ENCODE measurements around the gene ANXA2.
A peak's percentile ranks its signal among the peaks of the same experiment; 100 is the strongest.
"Not testable (repeated sequence)": the region's sequence is repeated elsewhere in the genome, so short reads cannot be mapped to it uniquely, and the experiment has no call there.

Gene ANXA2

DNA sequence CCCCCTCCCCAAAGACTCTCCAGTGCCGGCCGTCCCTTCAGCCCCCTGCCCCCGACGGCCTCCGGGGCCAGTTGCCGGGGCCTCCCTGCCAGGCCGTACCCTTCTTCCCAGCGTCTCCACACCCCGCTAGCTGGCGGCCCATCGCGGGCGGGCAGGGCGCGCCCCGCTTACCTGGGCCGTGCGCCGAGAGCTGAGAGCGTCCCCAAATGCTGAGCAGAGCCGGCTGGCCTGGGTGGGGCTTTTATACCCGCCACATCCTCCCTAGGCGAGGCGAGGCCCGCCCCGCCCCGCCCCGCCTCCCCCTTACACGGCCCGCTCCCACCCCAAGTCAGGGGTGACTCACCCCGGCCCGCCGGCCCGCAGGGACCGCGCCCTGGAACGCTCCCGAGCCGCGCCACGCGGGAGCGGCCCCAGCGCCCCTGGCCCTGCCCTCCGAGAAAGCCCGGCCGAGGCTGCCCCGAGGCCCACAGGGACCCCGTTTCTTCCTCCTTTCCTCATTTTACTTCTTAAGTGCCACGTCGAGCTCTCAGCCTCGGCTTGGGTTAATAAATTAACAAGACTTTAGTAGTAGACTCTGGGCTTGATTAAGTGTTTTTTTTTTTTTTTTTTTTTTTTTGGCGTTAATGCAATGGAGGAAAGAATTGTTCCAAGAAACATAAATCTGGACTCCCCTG is at the start of gene ANXA2:
ANXA2 (minus strand) TSS at position 215 of the 674 bp plus-strand sequence. CDS start 11,911 bp downstream, outside the sequence.
- peak; percentile 86 for DNase-seq (ENCODE audit: low spot score)

DNA sequence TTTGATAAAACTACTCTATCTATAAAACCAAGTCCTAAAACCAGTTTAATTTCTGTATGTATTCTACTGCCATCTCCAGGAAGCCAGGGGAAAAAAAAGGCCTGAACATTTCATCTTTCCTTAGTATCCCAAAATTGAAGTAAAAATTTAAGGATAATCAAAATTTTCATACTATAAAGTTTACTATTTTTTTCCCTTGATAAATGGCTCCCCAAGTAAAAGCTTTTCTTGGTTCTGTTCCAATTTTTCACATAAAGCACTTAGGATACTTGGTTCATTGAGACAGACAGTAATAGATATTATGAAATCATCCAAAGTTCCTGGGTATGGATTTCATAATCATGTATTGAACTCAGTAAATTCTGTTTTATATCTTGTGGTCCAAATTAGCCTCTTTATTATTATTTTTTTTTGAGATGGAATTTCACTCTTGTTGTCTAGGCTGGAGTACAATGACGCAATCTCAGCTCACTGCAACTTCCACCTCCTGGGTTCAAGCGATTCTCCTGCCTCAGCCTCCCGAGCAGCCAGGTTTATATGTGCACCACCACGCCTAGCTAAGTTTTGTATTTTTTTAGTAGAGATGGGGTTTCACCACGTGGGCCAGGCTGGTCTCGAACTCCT is 46.6 kb upstream of the ANXA2 start:
- DNase-seq (ENCODE audit: low spot score): peak; percentile 32

DNA sequence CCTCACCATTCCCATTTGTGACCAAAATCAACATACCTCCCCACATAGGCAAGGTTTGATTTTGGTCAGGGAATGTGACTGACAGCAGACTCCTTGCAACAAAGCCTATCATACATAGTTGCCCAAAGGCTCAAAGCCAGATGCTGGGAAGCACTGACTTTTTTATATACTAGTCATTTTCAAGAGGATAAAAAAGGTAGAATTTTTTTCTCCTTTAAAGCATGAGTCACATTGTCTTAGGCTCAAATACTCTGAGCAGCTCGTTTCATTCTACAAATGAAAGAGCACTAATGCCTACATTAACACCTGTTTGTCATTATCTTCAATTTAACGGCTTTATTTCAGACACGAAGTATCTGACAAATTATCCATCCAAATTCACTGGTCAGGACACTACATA is 45.0 kb upstream of the ANXA2 start:
- no peak for DNase-seq (ENCODE audit: low spot score)

DNA sequence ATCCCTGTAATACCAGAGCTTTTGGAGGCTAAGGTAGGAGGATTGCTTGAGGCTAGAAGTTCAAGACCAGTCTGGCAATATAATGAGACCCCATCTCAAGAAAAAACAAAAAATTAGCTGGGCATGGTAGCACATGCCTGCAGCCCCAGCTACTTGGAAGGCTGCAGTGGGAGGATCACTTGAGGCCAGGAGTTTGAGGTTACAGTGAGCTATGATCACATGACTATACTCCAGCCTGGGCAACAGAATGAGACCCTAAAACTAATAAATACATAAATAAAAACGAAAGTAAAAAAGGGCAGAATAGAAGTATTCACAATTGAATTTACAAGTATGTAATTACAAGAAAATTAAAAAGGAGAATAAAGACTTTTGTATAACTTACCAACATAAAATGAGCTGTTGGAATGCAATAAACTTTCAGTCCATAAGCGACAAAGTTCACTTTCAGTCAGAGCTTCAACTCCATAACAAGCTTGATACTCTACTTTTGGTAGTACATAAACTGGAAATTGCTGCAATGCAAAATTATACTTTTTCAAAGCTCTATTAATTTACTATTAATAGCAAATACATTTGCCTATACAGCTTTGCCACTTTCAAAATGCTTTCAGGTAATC is 44.4 kb upstream of the ANXA2 start:
- DNase-seq (ENCODE audit: low spot score): no peak

DNA sequence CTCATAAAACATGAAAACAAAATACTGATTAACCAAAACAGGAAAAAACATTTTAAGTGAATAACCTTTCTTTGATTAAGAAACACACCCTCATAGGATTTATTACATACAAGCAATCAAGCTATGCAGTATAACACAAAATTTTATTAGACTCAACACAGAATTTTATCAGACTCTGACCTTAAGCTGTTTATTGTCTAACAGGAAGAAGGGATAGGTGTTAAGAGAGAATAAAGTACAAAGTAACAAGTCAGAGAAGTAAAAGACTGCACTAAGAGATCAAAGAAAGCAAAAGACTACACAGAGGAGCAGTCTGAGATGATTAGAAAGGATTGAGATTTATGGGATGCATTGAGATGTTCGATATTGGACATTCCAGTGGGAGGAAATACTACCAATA is 43.5 kb upstream of the ANXA2 start:
- no peak for DNase-seq (ENCODE audit: low spot score)

DNA sequence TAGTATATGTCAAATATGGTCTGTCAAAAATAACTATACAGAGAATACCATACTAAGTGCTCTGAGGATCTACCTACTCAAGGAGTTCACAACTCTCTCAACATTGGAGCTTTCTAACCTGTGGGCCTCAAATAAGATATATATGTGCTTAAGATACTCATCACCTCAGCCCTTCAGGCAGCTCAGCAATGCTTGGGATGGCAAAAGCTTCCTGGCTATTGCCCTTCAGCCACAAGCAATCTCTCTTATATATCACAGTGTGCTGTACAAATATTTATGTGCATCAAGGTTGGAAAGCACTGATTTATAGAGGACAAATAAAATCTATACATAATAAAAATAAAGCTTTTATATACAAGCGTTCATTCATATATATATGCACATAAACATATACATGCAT is 40.9 kb upstream of the ANXA2 start:
- DNase-seq (ENCODE audit: low spot score): no peak

DNA sequence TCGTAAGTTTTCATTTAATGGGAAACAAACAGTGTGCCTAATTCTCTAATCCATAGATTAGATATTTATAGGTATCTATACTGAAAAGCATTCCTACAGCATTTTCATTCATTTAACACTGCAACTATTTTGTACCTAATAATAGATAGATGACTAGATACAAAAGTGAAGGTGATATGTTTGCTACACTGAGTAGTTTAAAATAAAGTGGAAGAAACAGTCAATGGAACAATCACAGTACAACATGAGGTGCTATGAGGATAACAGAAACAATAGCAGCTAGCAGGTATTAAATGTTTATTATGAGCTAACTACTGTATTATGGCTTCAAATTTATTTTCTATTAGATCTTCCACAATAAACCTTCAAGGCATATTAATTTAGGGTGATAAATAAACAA is 31.1 kb upstream of the ANXA2 start:
- no peak for DNase-seq (ENCODE audit: low spot score)

DNA sequence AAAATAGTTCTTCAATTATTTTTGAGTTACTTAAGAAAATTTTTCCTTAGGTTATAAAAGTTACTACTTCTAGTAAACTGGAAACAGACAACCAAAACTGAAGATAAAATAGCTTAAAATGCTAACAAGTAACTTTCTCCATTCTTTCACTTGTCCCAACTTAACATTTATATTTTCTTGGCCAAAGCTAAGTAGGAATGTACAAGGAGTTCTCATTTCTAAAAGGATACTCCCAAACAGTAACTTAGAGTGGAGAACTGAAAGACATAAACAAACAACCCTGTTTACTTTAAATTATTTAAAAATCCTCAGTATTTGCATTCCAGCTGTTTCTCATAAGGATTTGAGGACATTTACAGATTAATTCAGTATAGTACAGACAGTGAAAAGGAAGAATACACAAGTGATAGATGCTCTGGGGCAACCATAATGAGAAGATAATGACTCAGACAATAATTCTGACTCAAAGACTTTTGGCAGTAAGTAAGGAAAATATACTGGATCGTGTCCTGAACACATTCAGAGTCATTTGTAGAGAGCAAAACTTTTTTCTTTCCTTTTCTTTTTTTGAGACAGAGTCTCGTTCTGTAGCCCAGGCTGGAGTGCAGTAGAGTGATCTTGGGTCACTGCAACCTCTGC is 29.2 kb upstream of the ANXA2 start:
- no peak for DNase-seq (ENCODE audit: low spot score)

DNA sequence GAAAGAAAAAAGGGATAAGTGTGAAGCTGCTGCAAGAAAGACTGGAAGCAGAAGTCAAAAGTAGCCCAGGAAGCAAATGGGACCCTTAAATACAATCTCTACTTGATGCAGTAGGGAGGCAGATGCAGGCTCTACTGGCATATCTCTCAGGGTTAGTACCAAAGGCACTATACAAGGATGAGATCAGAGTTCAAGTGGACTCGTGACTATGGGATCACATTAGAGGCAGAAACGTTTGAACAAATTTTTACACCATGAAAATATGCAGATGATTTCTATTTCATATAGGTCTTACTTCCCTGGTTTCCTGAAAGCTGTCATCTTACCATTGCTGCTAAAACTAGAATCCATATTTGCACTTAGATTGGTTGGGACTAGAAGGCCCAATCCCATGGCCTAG is 27.7 kb upstream of the ANXA2 start:
- DNase-seq (ENCODE audit: low spot score): no peak

DNA sequence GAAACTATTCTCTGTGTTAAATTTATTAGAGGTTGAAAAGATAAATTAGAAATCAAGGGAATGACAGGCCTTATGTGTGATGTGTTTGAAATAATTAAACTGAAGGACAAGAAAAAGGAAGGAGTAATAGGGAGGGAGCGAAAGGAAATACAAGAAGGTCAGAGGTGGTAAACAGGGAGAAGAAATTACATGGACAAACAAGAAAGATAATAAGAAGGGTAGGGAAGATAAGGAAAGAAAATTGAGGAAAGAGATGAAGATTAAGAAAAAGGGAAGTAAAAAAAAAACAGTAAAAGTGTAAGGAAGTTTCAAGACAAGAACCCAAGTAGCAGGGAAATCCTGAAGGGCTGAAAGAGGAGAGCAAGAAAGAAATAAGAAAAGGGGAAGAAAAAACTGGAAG is 26.2 kb upstream of the ANXA2 start:
- DNase-seq (ENCODE audit: low spot score): no peak

DNA sequence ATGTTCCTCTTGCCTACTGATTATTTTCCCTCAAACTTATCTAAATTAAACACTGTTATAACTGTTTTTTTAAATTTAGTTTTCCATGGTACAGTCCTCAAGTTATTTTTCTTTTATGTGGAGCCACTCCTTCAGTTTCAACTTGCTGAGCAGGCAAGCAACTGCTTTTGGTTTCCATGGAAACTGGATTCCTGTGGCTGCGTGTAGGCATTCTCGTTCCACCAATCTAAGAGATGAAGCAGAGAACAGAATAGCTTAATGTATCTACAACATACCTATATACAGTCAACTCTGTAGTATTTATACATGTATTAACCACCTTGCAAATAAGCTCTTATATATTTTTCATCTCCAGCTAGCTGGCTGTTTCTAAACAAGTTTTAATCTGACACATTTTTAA is 25.8 kb upstream of the ANXA2 start:
- peak; percentile 88 for DNase-seq (ENCODE audit: low spot score)

DNA sequence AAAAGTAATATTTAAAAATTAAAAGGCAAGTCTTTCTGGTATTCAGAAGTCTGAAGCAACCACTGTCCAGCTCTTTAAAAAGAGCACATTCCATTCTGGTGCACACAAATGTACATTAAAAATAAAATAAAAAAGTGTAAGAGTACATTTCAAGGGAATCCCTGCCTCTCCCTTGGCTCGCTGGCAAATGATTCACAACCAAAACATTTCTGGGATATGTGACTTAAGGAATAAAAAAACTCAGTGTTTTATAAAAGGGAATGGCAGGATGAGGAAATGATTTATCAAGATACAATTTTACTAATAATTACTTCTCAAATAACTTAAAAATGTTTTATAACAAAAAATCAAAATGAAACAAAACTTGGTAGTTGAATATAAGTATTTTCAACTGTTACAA is 23.8 kb upstream of the ANXA2 start:
- DNase-seq (ENCODE audit: low spot score): no peak

DNA sequence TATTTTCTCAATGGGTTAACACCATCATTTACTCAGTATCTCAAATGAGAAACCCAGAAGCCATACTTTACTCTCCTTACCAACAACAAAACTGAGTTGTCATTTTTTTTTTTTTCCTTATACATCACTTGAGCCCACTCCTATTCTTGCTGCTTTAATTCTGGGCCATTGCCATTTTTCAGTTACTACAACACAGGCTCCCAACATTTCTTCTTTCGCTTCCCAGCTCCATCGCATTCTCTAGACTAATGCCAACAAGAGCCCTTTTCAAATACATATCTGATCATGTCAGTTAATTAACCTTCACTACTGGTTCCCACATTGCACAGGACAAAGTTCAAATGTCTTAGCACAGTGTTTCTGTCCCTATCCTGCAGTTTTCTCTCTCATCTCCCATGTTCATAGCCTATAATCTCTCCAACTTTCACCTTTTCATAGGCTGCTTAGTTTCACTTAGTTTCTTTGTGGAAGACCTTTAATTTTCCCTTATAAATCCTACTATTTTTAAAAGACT is 22.5 kb upstream of the ANXA2 start:
- DNase-seq (ENCODE audit: low spot score): no peak

DNA sequence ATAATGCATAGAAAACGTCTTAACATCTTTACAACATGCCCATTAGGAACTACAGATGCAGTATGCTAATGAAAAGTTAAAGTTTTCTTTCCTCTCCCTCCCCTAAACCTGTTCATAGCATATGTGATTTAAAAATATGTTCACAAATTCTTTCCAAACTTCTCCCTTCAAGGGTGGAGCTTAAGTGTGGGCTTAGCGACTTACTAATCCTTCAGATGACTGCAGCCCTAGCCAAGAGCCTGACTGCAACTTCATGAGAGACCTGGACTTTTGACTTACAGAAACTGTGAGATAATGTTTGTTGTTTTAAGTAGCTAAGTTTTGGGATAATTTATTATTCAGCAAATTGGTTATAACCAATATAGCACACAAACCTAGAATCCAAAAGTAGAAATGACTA is 22.0 kb upstream of the ANXA2 start:
- DNase-seq (ENCODE audit: low spot score): no peak

DNA sequence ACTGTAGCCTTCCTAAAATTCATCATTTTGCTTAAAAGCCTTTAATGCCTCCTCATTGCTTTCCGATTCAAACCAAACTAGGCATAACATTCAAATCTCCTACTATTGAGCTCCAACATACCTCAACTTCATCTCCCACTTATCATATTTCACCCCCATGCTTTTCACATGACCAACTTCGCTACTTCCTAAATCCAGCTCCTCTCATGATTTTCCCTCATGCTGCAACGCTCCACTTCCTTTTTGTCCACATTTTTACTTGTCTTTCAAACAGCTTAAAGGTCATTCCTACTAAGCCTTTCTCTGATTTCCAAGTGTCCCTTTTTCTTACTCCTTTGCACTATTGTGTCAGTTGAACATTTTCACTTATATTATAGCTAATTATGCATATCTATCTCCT is 20.3 kb upstream of the ANXA2 start:
- no peak for DNase-seq (ENCODE audit: low spot score)

DNA sequence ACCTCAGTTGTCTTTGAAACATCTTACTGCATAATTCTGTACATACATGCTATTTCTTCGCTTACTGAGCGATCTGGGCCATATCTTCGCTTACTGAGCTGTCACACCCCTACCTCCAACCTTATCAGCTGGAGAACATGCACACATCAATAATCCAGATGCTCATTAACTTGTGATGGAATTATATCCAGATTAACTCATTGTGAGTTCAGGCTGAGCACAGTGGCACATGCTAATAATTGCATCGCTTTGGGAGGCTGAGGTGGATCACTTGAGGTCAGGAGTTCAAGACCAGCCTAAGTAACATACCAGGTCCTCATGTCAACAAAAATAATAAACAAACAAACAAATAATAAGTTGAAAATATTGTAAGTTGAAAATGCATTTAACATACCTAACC is 19.3 kb upstream of the ANXA2 start:
- no peak for DNase-seq (ENCODE audit: low spot score)

DNA sequence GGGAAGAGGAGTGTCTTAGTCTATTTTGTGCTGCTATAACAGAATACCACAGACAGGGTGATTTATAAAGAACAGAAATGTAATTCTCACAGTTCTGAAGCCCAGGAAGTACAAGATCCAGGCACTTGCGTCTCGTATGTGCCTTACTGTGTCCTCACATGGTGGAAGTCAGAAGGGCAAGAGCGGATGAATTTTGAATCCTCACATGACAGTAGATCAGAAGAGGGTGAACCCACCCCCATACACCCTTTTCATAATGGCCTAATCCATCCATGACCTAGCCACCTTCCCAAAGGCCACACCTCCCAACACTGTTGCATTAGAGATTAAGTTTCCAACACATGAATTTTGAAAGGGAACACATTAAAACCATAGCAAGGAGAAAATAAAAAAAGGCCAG is 18.7 kb upstream of the ANXA2 start:
- no peak for DNase-seq (ENCODE audit: low spot score)

DNA sequence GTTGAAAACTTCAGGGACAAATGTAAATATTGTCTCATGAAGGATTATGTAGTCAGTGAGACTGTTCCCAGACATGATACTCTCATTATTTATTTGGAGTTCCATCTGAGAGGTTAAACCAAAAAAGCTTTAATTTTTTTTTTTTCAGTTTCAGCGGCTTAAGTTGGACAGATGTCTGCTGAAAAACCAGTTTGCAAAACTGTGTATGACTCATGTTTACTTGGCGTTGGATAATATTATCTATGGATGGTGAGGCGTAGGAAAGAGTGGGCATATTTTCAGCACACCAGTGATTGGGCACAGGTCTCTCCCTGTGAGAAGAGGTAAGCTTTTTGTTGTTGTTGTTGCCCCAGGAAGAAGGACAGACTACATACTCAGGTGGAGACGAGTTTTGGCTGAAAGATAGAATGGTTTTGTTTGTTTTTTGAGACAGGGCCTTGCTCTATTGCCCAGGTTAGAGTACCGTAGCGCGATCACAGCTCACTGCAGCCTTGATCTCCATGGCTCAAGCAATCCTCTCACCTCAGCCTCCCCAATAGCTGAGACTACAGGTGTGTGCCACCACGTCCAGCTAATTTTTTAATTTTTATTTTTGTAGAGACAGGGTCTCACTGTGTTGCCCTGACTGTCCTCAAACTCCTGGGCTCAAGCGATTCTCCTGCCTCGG is 16.4 kb upstream of the ANXA2 start:
- no peak for DNase-seq (ENCODE audit: low spot score)

DNA sequence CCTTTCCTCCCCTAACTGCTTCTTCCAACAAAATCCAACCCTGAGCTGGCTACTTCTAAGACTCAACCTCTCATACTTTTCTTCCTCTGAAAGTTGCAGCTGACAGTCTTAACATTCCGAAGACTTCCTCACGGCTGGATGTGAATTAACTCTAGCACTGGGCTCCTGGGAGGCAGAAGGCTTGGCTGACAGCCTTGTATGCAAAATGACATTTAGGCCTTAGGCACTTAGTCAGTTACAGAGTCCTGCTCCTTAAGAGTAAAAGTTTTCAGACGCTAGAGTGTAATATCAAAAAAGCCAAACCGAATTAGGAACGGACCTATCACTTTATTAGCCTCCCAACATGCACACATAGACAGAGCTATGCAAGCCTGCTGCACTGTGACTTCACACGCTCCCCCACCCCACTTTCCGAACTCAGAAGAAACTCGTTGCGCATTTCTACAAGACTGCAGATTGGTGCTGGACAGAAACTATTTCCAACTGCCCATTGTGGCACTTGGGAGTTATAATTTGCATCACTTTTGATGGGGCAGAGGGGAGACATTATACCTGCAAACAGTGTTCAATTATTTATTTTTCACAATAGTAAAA is 15.5 kb upstream of the ANXA2 start:
- no peak for DNase-seq (ENCODE audit: low spot score)

DNA sequence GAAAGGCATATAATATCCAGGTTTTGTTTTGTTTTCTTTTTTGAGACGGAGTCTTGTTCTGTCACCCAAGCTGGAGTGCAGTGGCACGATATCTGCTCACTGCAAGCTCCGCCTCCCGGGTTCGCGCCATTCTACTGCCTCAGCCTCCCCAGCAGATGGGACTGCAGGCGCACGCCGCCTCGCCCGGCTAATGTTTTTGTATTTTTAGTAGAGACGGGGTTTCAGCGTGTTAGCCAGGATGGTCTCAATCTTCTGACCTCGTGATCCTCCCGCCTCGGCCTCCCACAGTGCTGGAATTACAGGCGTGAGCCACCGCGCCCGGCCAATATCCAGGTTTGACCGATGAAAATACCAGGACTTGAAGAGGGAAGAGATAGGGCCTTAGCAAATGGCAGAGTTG is 15.0 kb upstream of the ANXA2 start:
- DNase-seq (ENCODE audit: low spot score): not testable (repeated sequence)

DNA sequence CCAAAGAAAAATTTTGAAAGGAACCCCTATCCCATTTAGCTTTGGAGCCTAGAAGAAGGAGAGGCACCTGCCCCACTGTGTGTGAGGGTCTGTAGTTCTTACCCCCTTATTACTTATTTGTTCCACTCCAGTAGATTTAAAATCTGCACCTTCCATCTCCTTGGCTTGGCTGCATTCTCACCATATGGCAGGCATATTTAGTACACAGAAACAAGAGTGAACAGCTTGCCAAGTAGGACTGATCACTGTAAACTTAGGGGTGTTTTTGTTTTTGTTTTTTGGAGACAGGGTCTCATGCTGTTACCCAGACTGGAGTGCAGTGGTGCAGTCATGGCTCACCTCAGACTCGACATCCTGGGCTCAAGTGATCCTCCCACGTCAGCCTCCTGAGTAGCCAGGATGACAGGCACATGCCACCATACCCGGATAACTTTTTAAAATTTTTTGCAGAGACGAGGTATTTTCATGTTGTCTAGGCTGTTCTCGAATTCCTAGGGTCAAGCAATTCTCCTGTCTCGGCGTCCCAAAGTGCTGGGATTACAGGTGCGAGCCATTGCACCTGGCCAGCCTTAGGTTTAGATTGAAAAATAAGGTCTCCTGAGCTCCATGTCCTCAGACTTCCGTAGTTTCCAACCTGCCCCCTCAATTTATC is 14.1 kb upstream of the ANXA2 start:
- DNase-seq (ENCODE audit: low spot score): no peak

DNA sequence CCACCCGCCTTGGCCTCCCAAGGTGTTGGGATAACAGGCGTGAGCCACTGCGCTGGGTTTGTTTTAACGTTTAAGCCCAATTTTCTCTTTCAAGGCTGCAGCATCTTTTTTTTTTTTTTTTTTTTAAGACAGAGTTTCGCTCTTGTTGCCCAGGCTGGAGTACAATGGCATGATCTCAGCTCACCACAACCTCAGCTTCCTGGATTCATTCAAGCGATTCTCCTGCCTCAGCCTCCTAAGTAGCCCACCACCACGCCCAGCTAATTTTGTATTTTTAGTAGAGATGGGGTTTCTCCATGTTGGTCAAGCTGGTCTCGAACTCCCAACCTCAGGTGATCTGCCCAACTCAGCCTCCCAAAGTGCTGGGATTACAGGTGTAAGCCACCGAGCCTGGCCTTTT is 12.6 kb upstream of the ANXA2 start:
- DNase-seq (ENCODE audit: low spot score): not testable (repeated sequence)

Data from SW480 (cell line).